ENCODE measurements around the gene SLC7A6OS. TPM values are rescaled to one million over a fixed set of nuclear protein-coding genes. Genes with fewer than 3 reads are reported as not detected.

The SLC7A6OS gene
- total and polyA plus RNA-seq, 10 of the 15 experiments (the other 5 are each of a cell fraction or from before 2014, with no cell fraction given) = 2.9 to 27.4 (median 16.9) TPM

- TF ChIP-seq NRF1 (conservative IDR thresholded peaks at IDR 0.05; ENCODE audit: low read depth, low read length) = no peak
- no peak for TF ChIP-seq PML (IDR thresholded peaks at IDR 0.05; ENCODE audit: low read length)
- TF ChIP-seq, protein P1, sequence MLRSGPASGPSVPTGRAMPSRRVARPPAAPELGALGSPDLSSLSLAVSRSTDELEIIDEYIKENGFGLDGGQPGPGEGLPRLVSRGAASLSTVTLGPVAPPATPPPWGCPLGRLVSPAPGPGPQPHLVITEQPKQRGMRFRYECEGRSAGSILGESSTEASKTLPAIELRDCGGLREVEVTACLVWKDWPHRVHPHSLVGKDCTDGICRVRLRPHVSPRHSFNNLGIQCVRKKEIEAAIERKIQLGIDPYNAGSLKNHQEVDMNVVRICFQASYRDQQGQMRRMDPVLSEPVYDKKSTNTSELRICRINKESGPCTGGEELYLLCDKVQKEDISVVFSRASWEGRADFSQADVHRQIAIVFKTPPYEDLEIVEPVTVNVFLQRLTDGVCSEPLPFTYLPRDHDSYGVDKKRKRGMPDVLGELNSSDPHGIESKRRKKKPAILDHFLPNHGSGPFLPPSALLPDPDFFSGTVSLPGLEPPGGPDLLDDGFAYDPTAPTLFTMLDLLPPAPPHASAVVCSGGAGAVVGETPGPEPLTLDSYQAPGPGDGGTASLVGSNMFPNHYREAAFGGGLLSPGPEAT (IDR thresholded peaks at IDR 0.05; ENCODE audit: low read depth) = no peak
- TF ChIP-seq ATF2 (IDR thresholded peaks at IDR 0.05; ENCODE audit: low read length) = no peak
- TF ChIP-seq CREM (IDR thresholded peaks at IDR 0.05; ENCODE audit: low read depth) = no peak
- no peak for TF ChIP-seq SKIL (IDR thresholded peaks at IDR 0.05; ENCODE audit: low read depth, poor library complexity, severe bottlenecking)
- TF ChIP-seq, protein P2, sequence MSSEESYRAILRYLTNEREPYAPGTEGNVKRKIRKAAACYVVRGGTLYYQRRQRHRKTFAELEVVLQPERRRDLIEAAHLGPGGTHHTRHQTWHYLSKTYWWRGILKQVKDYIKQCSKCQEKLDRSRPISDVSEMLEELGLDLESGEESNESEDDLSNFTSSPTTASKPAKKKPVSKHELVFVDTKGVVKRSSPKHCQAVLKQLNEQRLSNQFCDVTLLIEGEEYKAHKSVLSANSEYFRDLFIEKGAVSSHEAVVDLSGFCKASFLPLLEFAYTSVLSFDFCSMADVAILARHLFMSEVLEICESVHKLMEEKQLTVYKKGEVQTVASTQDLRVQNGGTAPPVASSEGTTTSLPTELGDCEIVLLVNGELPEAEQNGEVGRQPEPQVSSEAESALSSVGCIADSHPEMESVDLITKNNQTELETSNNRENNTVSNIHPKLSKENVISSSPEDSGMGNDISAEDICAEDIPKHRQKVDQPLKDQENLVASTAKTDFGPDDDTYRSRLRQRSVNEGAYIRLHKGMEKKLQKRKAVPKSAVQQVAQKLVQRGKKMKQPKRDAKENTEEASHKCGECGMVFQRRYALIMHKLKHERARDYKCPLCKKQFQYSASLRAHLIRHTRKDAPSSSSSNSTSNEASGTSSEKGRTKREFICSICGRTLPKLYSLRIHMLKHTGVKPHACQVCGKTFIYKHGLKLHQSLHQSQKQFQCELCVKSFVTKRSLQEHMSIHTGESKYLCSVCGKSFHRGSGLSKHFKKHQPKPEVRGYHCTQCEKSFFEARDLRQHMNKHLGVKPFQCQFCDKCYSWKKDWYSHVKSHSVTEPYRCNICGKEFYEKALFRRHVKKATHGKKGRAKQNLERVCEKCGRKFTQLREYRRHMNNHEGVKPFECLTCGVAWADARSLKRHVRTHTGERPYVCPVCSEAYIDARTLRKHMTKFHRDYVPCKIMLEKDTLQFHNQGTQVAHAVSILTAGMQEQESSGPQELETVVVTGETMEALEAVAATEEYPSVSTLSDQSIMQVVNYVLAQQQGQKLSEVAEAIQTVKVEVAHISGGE (CRISPR knock-in tag; IDR thresholded peaks at IDR 0.05) = no peak
- peak; percentile 72 for TF ChIP-seq ATF7 (IDR thresholded peaks at IDR 0.05; ENCODE audit: low read depth)
- peak; percentile 52 for TF ChIP-seq CREB1 (IDR thresholded peaks at IDR 0.05; ENCODE audit: low read depth)
- TF ChIP-seq ESRRA (IDR thresholded peaks at IDR 0.05; ENCODE audit: low read length) = no peak
- TF ChIP-seq SUPT20H (IDR thresholded peaks at IDR 0.05; ENCODE audit: borderline replicate concordance, control insufficient read depth, low read depth, low read length) = no peak
- TF ChIP-seq SMC3 (IDR thresholded peaks at IDR 0.05; ENCODE audit: borderline replicate concordance, low read length) = no peak
- TF ChIP-seq, protein P3, sequence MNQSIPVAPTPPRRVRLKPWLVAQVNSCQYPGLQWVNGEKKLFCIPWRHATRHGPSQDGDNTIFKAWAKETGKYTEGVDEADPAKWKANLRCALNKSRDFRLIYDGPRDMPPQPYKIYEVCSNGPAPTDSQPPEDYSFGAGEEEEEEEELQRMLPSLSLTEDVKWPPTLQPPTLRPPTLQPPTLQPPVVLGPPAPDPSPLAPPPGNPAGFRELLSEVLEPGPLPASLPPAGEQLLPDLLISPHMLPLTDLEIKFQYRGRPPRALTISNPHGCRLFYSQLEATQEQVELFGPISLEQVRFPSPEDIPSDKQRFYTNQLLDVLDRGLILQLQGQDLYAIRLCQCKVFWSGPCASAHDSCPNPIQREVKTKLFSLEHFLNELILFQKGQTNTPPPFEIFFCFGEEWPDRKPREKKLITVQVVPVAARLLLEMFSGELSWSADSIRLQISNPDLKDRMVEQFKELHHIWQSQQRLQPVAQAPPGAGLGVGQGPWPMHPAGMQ (IDR thresholded peaks at IDR 0.05; ENCODE audit: borderline replicate concordance) = no peak
- peak; percentile 88 for TF ChIP-seq ZNF687 (IDR thresholded peaks at IDR 0.05)
Measured at GRCh38 chr16:68289621-68290329, 21.0 kb downstream of the SLC7A6OS start (continued).
